D341Med (cell line): ENCODE measurements around the gene FAM135A.
A peak's percentile ranks its signal among the peaks of the same experiment; 100 is the strongest.

Experiments used
- DNase-seq: peaks from one replicate; pipeline ENCODE4 v3.0.0; 2012; ENCODE audit warnings: low spot score

FAM135A gene

GRCh38 chr6:70413114-70413991, at the start of gene FAM135A:
TSS of gene FAM135A (plus strand) at chr6:70413508. CDS start at chr6:70428343, 14,835 bp downstream.
- DNase-seq = peak; percentile 98

GRCh38 chr6:70363741-70364493, 49.4 kb upstream of the FAM135A start:
- no peak for DNase-seq

GRCh38 chr6:70369332-70369950, 43.9 kb upstream of the FAM135A start:
- DNase-seq = peak; percentile 75

- no peak for DNase-seq
Observed at GRCh38 chr6:70370496-70370895, 42.8 kb upstream of the FAM135A start.

- peak; percentile 33 for DNase-seq
Observed at GRCh38 chr6:70371454-70372105, 41.7 kb upstream of the FAM135A start.

GRCh38 chr6:70375166-70375565, 38.1 kb upstream of the FAM135A start:
- DNase-seq = no peak

- peak; percentile 36 for DNase-seq
Observed at GRCh38 chr6:70375882-70376281, 37.4 kb upstream of the FAM135A start.

GRCh38 chr6:70376628-70377027, 36.7 kb upstream of the FAM135A start:
- DNase-seq = no peak

- DNase-seq = no peak
Observed at GRCh38 chr6:70377372-70377771, 35.9 kb upstream of the FAM135A start.

GRCh38 chr6:70379473-70380013, 33.8 kb upstream of the FAM135A start:
- no peak for DNase-seq

- no peak for DNase-seq
Observed at GRCh38 chr6:70380252-70380651, 33.1 kb upstream of the FAM135A start.

- no peak for DNase-seq
Observed at GRCh38 chr6:70380771-70381416, 32.4 kb upstream of the FAM135A start.

- DNase-seq = no peak
Observed at GRCh38 chr6:70381417-70381782, 31.9 kb upstream of the FAM135A start.

GRCh38 chr6:70385901-70386300, 27.4 kb upstream of the FAM135A start:
- DNase-seq = no peak

- DNase-seq = no peak
Observed at GRCh38 chr6:70388814-70389213, 24.5 kb upstream of the FAM135A start.

- DNase-seq = no peak
Observed at GRCh38 chr6:70389261-70389660, 24.0 kb upstream of the FAM135A start.

GRCh38 chr6:70390067-70390466, 23.2 kb upstream of the FAM135A start:
- no peak for DNase-seq

GRCh38 chr6:70391492-70391891, 21.8 kb upstream of the FAM135A start:
- no peak for DNase-seq

GRCh38 chr6:70394518-70395300, 18.6 kb upstream of the FAM135A start:
- DNase-seq = no peak

GRCh38 chr6:70395301-70395672, 18.0 kb upstream of the FAM135A start:
- DNase-seq = no peak

- DNase-seq = no peak
Observed at GRCh38 chr6:70396163-70396562, 17.1 kb upstream of the FAM135A start.
